ENCODE results near the gene TPRA1. TPM values are rescaled to one million over a fixed set of nuclear protein-coding genes. Genes with fewer than 3 reads are reported as not detected.

Gene TPRA1
- total RNA-seq, 1 experiment from 2014 or later: 24.2 TPM

GRCh38 chr3:127629467-127630403 lies 39.2 kb upstream of the TPRA1 start (continued):
- TF ChIP-seq MXD4 (CRISPR knock-in tag; IDR thresholded peaks at IDR 0.05; ENCODE audit: borderline replicate concordance) (no peak), IRF2 (CRISPR knock-in tag; IDR thresholded peaks at IDR 0.05; ENCODE audit: borderline replicate concordance, low read depth) (no peak), FOXK1 (CRISPR knock-in tag; IDR thresholded peaks at IDR 0.05) (no peak), FOXP1 (CRISPR knock-in tag; IDR thresholded peaks at IDR 0.05; ENCODE audit: borderline replicate concordance) (peak; percentile 73; the same call in 1 of the 2 replicates), ZBTB21 (CRISPR knock-in tag; IDR thresholded peaks at IDR 0.05; ENCODE audit: borderline replicate concordance) (no peak), ZNF263 (CRISPR knock-in tag; IDR thresholded peaks at IDR 0.05; ENCODE audit: low read depth) (no peak), EMX1 (CRISPR knock-in tag; IDR thresholded peaks at IDR 0.05) (no peak), ZNF416 (CRISPR knock-in tag; IDR thresholded peaks at IDR 0.05) (no peak), SOX15 (CRISPR knock-in tag; IDR thresholded peaks at IDR 0.05) (no peak), MYBL2 (CRISPR knock-in tag; IDR thresholded peaks at IDR 0.05) (no peak), ATF1 (CRISPR knock-in tag; IDR thresholded peaks at IDR 0.05) (no peak), AFF4 (CRISPR knock-in tag; IDR thresholded peaks at IDR 0.05; ENCODE audit: borderline replicate concordance) (no peak), RELA (CRISPR knock-in tag; IDR thresholded peaks at IDR 0.05; ENCODE audit: borderline replicate concordance) (no peak), CREB1 (CRISPR knock-in tag; IDR thresholded peaks at IDR 0.05) (no peak), TP53 (CRISPR knock-in tag; IDR thresholded peaks at IDR 0.05) (0 out of 2 replicates have a peak, but pooled peaks have one; percentile 58), ZNF138 (CRISPR knock-in tag; conservative IDR thresholded peaks at IDR 0.05) (no peak), HMGA2 (CRISPR knock-in tag; IDR thresholded peaks at IDR 0.05) (no peak), ZNF317 (CRISPR knock-in tag; IDR thresholded peaks at IDR 0.05; ENCODE audit: borderline replicate concordance, low read depth) (peak; percentile 70), NR3C1 (CRISPR knock-in tag; conservative IDR thresholded peaks at IDR 0.05; ENCODE audit: low read depth) (no peak), RORB (CRISPR knock-in tag; IDR thresholded peaks at IDR 0.05) (no peak), ZNF219 (CRISPR knock-in tag; IDR thresholded peaks at IDR 0.05; ENCODE audit: borderline replicate concordance) (no peak), CTCF (IDR thresholded peaks at IDR 0.05) (no peak), ATF2 (CRISPR knock-in tag; IDR thresholded peaks at IDR 0.05; ENCODE audit: borderline replicate concordance, low read depth) (no peak)
- TF ChIP-seq, protein P1, sequence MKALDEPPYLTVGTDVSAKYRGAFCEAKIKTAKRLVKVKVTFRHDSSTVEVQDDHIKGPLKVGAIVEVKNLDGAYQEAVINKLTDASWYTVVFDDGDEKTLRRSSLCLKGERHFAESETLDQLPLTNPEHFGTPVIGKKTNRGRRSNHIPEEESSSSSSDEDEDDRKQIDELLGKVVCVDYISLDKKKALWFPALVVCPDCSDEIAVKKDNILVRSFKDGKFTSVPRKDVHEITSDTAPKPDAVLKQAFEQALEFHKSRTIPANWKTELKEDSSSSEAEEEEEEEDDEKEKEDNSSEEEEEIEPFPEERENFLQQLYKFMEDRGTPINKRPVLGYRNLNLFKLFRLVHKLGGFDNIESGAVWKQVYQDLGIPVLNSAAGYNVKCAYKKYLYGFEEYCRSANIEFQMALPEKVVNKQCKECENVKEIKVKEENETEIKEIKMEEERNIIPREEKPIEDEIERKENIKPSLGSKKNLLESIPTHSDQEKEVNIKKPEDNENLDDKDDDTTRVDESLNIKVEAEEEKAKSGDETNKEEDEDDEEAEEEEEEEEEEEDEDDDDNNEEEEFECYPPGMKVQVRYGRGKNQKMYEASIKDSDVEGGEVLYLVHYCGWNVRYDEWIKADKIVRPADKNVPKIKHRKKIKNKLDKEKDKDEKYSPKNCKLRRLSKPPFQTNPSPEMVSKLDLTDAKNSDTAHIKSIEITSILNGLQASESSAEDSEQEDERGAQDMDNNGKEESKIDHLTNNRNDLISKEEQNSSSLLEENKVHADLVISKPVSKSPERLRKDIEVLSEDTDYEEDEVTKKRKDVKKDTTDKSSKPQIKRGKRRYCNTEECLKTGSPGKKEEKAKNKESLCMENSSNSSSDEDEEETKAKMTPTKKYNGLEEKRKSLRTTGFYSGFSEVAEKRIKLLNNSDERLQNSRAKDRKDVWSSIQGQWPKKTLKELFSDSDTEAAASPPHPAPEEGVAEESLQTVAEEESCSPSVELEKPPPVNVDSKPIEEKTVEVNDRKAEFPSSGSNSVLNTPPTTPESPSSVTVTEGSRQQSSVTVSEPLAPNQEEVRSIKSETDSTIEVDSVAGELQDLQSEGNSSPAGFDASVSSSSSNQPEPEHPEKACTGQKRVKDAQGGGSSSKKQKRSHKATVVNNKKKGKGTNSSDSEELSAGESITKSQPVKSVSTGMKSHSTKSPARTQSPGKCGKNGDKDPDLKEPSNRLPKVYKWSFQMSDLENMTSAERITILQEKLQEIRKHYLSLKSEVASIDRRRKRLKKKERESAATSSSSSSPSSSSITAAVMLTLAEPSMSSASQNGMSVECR (CRISPR knock-in tag; IDR thresholded peaks at IDR 0.05; ENCODE audit: borderline replicate concordance): 0 out of 2 replicates have a peak, but pooled peaks have one; percentile 36
- TF ChIP-seq, protein P2, sequence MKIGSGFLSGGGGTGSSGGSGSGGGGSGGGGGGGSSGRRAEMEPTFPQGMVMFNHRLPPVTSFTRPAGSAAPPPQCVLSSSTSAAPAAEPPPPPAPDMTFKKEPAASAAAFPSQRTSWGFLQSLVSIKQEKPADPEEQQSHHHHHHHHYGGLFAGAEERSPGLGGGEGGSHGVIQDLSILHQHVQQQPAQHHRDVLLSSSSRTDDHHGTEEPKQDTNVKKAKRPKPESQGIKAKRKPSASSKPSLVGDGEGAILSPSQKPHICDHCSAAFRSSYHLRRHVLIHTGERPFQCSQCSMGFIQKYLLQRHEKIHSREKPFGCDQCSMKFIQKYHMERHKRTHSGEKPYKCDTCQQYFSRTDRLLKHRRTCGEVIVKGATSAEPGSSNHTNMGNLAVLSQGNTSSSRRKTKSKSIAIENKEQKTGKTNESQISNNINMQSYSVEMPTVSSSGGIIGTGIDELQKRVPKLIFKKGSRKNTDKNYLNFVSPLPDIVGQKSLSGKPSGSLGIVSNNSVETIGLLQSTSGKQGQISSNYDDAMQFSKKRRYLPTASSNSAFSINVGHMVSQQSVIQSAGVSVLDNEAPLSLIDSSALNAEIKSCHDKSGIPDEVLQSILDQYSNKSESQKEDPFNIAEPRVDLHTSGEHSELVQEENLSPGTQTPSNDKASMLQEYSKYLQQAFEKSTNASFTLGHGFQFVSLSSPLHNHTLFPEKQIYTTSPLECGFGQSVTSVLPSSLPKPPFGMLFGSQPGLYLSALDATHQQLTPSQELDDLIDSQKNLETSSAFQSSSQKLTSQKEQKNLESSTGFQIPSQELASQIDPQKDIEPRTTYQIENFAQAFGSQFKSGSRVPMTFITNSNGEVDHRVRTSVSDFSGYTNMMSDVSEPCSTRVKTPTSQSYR (CRISPR knock-in tag; IDR thresholded peaks at IDR 0.05): no peak
